ENCODE results near the gene SRF.

Gene SRF

DNA sequence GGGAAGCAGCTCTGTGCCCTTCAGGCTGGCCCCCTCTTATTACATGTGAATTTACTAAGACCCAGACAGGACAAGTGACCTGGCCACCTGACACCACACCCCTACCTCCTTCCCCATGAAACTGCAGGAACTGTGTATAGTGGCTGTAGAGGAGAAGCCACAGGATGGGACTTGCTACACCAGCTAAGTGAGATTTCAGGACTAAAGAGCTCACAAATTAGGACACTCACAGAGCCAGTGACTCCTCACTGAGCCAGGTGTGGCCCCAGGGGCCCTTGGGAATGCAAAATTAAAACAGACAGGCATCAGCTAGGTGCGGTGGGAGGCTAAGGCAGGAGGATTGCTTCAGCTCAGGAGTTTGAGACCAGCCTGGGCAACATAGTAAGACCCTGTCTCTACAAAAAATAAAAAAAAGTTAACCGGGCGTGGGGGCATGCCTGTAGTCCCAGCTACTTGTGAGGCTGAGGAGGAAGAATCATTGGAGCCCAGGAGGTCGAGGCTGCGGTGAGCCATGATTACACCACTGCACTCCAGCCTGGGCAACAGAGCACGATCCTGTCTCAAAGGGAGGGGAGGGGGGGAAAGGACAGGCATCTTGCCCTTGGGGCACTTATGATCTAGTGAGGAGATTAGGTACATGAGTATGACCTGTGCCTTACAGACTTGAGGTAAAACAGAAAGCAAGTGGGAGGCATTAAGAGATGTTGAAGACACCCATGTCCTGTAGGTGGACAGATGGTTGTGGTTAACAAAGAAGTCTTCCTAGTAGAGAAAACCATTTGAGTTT, 23.2 kb upstream of the SRF start:
- no peak for DNase-seq

DNA sequence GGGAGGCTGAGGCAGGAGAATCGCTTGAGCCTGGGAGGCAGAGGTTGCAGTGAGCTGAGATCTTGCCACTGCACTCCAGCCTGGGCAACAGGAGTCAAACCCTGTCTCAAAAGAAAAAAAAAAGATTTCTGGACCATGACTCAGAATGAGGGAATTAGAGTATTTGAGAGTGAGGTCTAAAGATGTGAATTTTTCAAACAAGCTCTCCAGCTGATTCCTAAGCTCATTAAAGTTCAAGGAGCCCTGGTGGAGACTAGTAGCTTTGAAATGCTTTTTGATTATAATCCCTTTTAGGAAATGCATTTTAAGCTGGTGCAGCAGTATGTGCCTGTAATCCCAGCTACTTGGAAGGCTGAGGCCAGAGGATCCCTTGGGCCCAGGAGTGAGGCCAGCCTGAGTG, 21.8 kb upstream of the SRF start:
- DNase-seq = no peak

DNA sequence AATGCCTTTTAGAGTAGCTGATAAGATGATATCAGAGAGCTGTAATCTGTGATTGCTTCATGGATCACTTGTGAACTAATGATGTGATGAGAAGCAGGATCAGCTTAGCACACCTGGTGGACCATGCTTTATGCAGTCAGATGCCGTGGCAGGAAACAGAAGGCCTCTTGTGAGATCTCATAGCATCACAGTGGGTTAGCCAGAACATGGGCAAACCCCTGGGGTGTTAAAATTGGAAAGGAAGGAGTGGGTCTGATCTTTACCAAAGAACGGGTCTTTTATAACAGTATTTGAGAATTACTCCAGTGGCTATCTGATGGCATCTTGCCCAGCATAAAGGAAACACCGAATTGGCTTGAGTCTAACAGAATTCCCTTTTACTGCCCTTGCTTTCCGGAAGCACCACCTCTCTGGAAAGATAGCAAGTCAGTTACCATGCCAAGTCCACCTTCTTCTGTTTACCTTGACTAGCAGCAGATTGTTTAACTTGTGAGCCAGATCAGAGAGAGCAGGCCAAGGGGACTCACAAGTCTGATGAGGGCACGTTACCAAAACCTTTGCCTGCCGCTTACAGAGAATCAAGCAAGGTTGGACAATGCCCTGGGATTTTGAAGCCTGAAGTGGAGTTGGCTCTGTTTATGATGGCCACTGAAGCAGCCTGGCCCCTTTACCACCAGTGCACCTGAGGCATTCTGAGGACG, 20.9 kb upstream of the SRF start:
- DNase-seq = no peak

DNA sequence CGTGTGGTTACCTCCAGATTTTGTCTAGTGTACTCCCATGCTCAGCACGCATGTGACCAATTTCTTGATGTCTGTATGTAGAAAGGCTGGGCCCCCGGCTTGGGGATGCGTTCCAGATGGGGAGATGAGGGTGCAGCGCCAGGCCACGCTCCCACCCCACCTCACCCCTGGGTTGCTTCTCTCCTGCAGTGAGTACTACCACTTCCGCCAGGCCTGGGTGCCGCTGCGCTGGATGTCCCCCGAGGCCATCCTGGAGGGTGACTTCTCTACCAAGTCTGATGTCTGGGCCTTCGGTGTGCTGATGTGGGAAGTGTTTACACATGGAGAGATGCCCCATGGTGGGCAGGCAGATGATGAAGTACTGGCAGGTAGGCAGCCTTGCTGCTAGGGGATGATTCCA, 11.5 kb upstream of the SRF start:
- no peak for DNase-seq

DNA sequence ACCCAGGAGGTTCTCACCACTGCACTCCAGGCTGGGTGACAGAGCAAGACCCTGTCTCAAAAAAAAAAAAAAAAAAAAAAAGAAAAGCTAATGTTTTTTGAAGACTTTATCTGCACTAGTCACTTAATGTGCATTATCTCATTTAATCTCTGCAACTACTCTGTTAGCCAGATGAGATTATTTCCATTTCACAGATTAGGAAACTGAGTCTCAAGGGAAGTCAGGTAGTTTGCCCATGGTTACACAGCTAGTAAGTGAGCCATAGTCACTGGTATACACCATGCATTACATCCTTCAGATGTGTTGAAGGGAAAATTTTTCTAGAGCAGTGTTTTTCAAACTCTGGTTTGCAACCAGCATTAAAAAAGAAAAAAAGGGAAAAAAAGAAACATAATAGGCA, 7.2 kb upstream of the SRF start:
- no peak for DNase-seq

DNA sequence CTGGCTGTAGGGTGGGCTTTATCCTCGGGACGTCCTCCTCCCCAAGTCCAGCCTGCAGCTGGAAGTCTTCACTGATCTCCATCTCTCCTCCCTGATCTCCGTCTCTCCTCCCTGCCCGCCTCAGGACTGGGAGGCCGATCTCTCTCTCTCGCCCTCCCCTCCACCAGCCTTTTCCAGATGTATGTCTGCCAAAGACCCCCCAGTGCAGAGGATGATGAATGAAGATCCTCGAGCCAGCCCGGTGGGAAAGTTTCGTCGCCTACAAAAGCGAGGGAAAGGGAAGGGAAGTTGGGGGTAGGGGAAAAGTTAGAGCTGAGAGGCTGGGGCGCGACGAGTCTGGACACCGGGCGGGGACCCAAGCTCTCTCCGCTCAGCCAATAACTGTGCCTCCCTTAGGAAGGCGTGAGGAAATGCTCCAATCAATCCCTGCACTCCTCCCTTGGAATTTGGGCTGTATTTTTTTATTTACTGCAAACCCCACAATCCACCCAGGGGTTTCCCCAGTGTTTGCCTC, 595 bp upstream of the SRF start:
- no peak for DNase-seq

DNA sequence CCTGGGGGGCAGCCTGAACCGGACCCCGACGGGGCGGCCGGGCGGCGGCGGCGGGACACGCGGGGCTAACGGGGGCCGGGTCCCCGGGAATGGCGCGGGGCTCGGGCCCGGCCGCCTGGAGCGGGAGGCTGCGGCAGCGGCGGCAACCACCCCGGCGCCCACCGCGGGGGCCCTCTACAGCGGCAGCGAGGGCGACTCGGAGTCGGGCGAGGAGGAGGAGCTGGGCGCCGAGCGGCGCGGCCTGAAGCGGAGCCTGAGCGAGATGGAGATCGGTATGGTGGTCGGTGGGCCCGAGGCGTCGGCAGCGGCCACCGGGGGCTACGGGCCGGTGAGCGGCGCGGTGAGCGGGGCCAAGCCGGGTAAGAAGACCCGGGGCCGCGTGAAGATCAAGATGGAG, 636 bp downstream of the SRF start:
- no peak for DNase-seq

DNA sequence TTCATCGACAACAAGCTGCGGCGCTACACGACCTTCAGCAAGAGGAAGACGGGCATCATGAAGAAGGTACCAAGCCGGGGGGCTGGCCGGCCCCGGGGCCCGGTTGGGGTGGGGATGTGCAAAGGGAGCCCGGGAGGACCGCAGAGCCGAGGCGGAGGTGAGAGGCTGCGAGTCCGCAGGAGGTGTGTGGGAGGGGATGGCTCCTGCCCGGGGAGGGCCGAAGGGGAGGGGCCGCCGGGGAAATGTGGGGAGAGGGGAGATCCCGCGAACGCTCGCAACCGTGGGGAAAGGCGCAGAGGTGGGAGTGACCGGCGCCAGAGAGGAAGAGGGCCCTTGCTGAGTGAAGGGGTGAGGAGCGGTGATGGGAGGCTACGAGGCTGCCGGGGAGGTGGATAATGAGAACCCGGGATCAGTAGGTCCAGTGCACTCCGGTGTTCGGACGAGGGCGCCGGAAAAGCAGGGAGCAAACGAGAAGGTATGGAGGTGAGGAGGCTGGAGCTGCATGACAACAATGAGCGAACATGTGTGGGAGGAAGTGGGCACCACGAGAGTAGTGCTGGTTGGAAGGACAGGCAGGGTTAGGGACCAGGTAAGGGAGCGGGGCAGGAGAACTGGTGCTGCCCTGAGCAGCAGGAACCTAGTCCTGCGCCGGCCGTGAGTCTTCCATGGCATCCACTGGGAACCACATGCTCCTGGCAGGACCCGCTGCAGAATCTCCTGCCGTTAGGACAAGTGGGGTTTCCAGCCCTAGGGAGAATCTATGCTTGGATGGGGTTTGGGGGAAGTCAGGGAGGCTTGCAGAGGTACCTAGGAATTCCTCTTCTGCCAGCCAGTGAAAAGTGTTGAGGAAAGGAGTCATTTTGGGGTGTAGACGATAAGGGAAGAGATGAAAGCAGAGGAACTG, 1.3 kb downstream of the SRF start:
- no peak for DNase-seq

DNA sequence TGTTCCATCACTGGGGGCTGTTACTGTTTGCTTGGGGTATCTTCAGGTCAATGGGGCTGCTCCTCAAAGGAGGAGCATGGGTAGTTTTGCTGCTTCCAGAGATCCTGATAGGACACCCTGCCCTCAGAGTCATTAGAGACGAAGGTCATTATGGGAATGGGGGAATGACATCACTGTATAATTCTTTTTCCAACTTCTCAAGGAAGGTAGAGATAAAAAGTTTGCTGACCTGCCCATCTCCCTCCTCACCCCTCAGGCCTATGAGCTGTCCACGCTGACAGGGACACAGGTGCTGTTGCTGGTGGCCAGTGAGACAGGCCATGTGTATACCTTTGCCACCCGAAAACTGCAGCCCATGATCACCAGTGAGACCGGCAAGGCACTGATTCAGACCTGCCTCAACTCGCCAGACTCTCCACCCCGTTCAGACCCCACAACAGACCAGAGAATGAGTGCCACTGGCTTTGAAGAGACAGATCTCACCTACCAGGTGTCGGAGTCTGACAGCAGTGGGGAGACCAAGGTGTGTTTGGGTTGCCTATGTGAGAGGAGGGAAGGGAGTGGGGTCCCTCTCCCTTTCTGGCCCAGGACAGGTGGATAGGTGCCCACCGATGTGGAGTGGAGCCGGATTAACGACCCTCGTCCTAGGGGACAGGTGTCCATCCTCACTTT, 2.7 kb downstream of the SRF start:
- DNase-seq = no peak

DNA sequence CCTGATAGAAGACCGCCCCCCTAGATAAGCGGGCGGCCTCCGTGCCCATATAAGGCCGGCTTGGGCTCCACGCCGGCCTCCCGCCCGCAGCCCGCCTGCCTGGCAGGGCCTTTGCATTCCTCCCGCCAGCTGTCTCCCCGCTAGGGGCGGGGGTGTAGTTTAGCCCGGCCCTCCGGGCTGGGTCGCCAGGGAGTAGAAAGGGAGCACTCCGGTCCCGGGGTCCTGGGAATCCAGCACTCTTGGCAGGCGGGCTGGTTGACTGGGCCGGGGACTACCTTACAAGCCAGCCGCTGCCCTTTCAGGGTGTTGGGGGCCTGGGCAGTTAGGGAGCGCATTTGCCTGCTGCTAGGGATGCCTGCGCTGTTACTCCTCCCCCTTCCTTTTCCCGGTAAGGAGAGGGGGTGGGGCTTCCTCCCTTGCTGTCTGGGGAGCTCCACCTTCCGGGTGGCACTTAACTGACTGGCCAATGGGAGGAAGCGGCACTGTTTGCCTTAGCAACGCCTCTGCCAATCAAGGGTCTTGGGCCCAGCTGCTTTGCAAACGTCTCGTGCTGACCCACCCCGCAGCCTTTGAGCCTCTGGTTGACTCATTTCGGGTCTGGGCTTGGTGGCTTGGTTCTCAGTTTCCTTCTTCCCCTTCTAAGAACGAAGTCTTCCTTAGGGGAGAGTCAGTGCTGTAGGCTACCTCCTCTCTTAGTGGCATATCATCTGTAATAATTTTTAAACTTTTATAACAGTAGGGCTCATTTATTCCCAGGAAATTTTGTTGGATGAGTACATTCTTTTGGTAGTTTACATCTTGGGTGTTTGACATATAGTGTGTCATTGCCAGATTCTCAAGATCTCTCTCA, 3.4 kb downstream of the SRF start:
- DNase-seq = peak; percentile 91

DNA sequence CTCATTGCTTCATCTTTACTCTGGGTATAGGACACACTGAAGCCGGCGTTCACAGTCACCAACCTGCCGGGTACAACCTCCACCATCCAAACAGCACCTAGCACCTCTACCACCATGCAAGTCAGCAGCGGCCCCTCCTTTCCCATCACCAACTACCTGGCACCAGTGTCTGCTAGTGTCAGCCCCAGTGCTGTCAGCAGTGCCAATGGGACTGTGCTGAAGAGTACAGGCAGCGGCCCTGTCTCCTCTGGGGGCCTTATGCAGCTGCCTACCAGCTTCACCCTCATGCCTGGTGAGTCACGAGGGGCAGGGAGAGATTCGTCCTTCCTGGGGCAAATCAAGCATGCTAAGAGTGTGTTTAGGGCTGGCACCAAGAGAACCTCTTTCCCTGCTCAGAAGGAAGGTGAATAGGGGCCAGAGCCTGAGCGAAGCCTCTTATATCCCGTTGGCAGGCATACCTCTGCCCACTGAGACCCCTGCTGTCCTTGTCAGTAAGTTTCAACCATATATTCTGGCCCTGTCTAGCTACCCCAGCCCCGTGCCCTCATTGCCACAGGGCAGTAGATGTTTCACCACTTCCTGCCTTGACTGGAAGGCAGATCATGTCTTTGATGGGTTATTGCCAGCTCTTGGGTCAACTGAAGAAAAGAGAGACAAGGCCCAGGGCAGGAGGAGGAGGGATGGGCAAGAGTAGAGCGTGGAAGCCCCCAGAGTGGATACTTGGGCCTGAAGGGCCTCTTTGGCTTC, 4.8 kb downstream of the SRF start:
- DNase-seq = no peak

DNA sequence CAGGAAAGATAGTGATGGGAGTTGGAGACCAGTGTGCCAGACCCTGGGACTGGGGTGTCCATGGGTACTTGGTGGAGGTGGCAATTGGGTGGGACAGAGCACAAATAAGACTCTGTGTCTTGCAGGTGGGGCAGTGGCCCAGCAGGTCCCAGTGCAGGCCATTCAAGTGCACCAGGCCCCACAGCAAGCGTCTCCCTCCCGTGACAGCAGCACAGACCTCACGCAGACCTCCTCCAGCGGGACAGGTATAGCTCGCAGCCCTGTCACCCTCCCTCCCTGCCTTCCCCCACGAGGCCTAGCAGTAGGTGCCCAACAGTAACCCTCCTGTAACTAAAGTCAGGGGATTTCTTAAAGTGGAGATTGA, 5.3 kb downstream of the SRF start:
- no peak for DNase-seq

DNA sequence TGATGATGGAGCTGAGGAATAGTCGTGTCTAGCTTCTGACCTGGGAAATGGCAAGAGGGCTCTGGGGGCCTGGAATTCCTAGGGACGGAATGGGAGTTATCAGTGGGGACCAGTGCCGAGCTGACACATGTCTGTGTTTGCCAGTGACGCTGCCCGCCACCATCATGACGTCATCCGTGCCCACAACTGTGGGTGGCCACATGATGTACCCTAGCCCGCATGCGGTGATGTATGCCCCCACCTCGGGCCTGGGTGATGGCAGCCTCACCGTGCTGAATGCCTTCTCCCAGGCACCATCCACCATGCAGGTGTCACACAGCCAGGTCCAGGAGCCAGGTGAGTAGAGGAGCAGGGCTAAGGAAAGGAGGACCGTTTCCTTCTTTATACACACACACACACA, 7.1 kb downstream of the SRF start:
- no peak for DNase-seq

DNA sequence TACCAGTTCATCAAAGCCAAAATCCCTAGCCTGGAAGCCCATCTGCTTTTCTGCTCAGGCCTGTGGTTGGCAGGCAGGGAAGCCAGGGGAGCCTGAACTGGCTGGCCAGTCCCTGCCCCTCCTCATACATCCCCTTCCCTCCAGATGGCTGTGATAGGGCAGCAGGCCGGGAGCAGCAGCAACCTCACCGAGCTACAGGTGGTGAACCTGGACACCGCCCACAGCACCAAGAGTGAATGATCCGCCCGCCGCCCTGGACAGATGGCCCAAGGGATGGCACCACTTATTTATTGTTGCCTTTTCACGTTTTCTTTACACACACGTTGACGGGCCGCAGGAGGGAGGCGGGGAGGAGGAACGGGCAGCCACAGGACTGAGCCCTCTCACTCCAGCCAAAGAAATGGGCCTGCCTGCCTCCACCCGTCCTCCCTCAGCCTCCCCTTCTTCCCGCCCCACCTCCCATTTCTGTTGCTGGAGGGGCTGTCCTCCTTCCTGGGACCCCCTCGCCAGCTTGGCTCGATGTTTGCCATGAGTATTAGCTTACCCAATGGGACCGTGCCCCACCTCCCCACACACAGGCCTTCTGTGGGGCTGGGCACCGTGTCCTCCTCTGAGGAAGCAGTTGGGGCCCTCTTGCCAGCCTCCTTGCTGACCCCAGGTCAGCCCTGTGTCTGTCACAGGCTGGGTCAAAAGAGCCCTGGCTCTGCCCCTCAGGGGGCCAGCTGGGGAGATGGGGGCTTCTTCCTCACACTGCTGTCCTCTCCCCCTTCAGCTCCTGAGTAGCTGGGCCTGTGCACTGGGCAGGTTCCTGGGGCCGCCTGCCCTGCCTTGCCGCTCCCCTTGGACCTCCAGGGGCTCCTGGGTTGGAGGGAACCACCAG, 8.1 kb downstream of the SRF start:
- DNase-seq = no peak

DNA sequence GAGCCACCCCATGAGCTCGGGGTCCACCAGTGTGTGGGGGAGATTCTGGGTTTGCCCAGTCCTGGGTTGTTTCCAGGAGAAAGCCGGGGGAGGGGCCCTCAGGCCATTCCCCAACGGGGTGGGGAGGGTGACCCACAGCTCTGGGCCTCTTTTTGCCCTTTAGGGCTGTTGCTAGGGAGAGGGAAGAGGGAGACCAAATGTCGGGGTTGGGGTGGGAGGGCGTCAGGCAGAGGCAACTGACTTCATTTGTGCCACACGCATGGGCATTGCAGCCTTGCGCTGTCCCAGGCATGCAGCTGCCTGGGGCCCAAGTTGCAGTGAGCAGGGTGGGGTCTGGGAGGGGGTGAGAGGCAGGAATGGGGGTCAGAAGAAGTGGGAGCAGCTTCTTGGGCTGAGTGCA, 9.0 kb downstream of the SRF start:
- DNase-seq = no peak

DNA sequence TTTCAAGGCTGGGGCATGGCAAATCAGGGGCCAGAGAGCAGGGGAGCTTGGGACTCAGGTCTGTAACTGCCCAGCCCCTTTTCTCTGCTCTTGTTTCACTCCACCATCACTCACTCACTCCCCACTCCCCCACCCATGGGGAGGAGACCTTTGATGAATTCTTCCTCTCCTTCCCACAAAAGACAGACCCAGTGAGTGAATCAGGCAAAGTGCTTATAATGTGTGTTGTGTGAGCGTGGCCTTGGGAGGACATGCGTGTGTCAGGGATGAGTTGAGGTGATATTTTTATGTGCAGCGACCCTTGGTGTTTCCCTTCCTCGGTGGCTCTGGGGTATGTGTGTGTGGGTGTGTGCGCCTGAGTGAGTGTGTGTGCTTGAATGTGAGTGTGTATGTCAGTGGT, 9.9 kb downstream of the SRF start:
- no peak for DNase-seq

DNA sequence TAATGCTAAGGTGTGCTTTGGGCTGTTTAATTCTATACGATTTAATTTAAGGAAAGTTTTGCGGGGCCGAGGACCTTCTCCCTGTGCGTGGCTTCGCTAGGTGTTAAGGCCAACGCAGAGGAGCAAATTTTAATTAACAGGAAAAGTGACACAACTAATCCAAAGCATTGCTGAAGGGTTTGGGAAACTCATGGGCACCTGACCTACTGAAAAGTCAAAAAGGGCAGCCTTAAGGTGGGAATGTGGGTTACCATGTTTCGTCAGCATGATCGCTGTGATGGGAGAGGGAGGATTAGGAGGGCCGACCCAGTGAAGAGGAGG, 10.5 kb downstream of the SRF start:
- DNase-seq = no peak

DNA sequence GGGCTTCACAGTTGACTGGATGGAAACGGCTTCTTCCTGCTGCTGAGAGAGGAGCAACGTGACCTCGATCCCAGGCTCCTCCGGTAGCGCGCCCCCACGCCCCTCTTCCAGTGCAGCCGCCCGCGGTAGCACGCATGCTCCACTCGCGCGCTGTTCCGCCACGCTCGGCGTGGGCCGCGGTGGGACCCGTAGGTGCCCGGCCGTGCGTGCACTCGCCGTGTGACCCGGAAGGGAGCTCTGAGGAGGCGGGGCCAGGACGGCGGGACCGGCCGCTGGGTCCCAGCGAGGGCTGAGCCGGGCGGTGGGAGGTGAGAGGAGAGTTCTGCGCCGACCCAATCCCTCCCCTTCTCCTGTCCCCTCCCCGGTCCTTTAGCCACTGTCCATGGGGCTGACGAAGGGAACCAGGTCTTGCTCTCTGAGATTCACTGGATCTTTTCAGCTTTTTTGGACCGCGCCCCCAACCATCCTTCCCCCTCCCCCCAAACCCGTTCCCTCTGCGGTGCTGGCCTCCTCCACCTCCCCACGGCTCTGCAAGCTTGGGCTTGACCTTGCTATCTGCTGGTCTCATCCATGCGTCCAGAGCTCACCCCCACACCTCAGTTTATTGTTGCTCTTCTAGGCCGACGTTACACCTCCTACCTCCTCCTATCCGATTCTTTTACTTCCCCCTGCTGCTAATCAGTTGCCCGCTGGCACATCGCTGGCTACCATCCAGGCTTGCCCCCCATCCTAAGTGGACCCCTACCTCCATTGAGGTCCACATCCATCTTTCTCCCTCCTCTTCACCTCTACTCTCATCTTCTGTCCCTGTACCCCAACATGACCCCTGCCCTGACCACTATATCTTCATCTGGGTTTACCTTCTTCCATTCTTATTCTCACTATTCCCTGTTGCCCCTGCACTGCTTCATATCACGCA, 11.1 kb downstream of the SRF start, which contains the start of gene CUL9:
CUL9 (plus strand) TSS at position 255 of the 919 bp plus-strand sequence. CDS start 2,115 bp downstream, outside the sequence.
- DNase-seq = no peak

DNA sequence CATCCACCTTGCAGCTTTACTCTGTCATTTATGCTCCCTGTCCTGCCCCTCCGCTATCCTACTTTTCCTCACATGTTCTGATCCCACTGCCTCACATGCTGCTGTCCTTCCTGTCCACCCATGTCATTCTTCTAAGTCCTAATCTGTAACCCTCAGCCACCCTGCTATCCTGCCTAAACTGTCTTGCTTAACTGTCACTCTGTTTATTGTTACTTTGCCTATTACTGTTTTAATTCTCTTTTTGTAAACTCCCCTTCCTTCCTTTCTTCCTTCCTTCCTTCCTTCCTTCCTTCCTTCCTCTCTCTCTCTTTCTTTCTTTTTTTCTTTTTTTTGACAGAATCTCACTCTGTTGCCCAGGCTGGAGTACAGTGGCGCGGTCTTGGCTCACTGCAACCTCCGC, 12.4 kb downstream of the SRF start:
- no peak for DNase-seq

Measured in NCI-H187 treated with DMSO at 0.1 percent for 48 hours (cell line).